Measurements from ENCODE around the gene RBM33.

The RBM33 gene

DNA sequence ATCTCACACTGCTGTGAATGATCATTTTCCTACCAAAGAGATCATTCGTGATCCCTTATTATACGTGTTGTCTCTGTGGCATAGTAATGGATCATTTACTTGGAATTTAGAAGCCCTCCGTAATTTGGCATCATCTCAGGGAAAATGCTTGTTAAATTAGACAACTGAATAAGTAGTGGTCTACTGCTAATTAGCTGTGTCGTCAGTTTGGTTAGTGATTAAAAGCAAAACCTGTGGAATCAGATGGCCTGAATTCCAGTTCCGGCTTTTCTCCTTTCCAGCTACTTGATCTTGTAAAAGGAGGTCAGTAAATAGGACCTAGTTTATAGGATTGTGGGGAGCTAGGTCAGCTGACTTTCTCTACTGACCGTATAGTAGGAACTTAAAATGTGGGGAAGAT is 65.6 kb downstream of the RBM33 start:
- no peak overlapping the region for H2AFZ ChIP-seq (ENCODE audit: low read length)
- peak overlapping the region; percentile 3; the same call in 1 of the 2 replicates for H3K4me2 ChIP-seq (ENCODE audit: low read length)
- no peaks in the 10 kb centered on the region for H3K27me3 ChIP-seq (ENCODE audit: insufficient read depth, low read length)
- no peak for TF ChIP-seq CTCF (IDR thresholded peaks at IDR 0.05; ENCODE audit: low read length)
- no peak for TF ChIP-seq EZH2 (IDR thresholded peaks at IDR 0.05; ENCODE audit: borderline replicate concordance, low read length)
- H3K9me2 ChIP-seq (ENCODE audit: low read depth, low read length): no peaks in the 10 kb centered on the region
- peaks cover 3% of the 10 kb centered on the region; the same call in 1 of the 2 replicates for H3K79me2 ChIP-seq (ENCODE audit: insufficient read depth, low read length)
- no peak overlapping the region for H3K9ac ChIP-seq (ENCODE audit: low read length)
- no peaks in the 10 kb centered on the region for H3F3A ChIP-seq (ENCODE audit: insufficient read depth, low read length)
- H3K9me3 ChIP-seq (ENCODE audit: low read length): no peaks in the 10 kb centered on the region
- H3K36me3 ChIP-seq (ENCODE audit: insufficient read depth, low read length): peaks cover 96% of the 10 kb centered on the region
- H3K27ac ChIP-seq (ENCODE audit: low read depth, low read length, poor library complexity, severe bottlenecking): peak overlapping the region; percentile 62
- no peak overlapping the region for H3K4me3 ChIP-seq (ENCODE audit: low read depth, low read length, poor library complexity, severe bottlenecking)
- no peaks in the 10 kb centered on the region for H4K20me1 ChIP-seq (ENCODE audit: insufficient read depth, low read length)
- peaks cover 45% of the 10 kb centered on the region for H3K4me1 ChIP-seq (ENCODE audit: insufficient read depth, low read length, severe bottlenecking)

DNA sequence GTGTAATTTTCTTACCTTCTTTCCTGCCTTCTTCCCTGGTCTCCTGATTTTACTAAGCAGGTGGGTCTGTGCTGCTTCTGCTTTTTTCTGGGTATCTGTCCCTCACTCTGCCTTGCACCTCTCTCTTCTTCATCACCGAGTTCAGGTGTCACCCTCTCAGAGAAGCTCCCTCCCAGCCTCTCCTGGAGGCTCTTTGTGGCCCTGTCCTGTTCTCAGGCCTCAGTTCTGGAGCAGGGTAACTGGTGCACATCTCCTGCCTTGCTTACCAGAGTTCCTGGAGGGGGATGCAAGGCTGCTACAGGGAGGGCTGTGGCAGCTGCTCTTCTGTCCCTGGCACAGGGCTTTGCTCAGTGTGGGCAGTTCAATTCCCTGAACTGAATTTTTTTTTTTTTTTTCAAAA is 66.1 kb downstream of the RBM33 start:
- TF ChIP-seq EZH2 (IDR thresholded peaks at IDR 0.05; ENCODE audit: borderline replicate concordance, low read length): no peak
- Histone ChIP-seq H3K9me3 (ENCODE audit: low read length) (no peaks in the 10 kb centered on the region), H3F3A (ENCODE audit: insufficient read depth, low read length) (no peaks in the 10 kb centered on the region), H3K9me2 (ENCODE audit: low read depth, low read length) (no peaks in the 10 kb centered on the region), H3K4me3 (ENCODE audit: low read depth, low read length, poor library complexity, severe bottlenecking) (no peak overlapping the region), H3K9ac (ENCODE audit: low read length) (no peak overlapping the region), H4K20me1 (ENCODE audit: insufficient read depth, low read length) (no peaks in the 10 kb centered on the region), H3K4me1 (ENCODE audit: insufficient read depth, low read length, severe bottlenecking) (peaks cover 50% of the 10 kb centered on the region), H3K4me2 (ENCODE audit: low read length) (peak overlapping the region; percentile 3; the same call in 1 of the 2 replicates), H2AFZ (ENCODE audit: low read length) (no peak overlapping the region), H3K27ac (ENCODE audit: low read depth, low read length, poor library complexity, severe bottlenecking) (peak overlapping the region; percentile 62), H3K27me3 (ENCODE audit: insufficient read depth, low read length) (no peaks in the 10 kb centered on the region), H3K36me3 (ENCODE audit: insufficient read depth, low read length) (peaks cover 94% of the 10 kb centered on the region), H3K79me2 (ENCODE audit: insufficient read depth, low read length) (no peaks in the 10 kb centered on the region)

DNA sequence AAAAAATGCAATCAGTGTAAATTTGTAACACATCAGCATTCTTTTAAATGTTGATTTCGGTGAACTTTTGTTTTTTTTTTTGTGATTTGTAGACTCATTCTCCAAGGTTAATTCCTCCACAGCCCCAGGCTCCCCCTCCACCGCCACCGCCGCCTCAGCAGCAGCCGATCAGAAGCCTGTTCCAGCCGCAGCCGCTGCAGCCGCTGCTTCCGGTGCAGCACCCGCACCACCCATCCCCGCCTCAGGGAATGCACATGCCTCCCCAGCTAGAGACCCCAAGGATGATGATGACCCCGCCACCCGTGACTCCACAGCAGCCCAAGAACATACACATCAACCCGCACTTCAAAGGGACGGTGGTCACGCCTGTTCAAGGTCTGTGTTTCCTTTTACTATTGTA is 66.6 kb downstream of the RBM33 start:
- no peak for TF ChIP-seq EZH2 (IDR thresholded peaks at IDR 0.05; ENCODE audit: borderline replicate concordance, low read length)
- TF ChIP-seq CTCF (IDR thresholded peaks at IDR 0.05; ENCODE audit: low read length): no peak
- H3K4me1 ChIP-seq (ENCODE audit: insufficient read depth, low read length, severe bottlenecking): peaks cover 55% of the 10 kb centered on the region
- no peak overlapping the region for H3K4me3 ChIP-seq (ENCODE audit: low read depth, low read length, poor library complexity, severe bottlenecking)
- peaks cover 89% of the 10 kb centered on the region for H3K36me3 ChIP-seq (ENCODE audit: insufficient read depth, low read length)
- no peaks in the 10 kb centered on the region for H3K79me2 ChIP-seq (ENCODE audit: insufficient read depth, low read length)
- H3K4me2 ChIP-seq (ENCODE audit: low read length): no peak overlapping the region
- H3F3A ChIP-seq (ENCODE audit: insufficient read depth, low read length): no peaks in the 10 kb centered on the region
- no peaks in the 10 kb centered on the region for H3K9me3 ChIP-seq (ENCODE audit: low read length)
- no peaks in the 10 kb centered on the region for H3K9me2 ChIP-seq (ENCODE audit: low read depth, low read length)
- peak overlapping the region; percentile 62 for H3K27ac ChIP-seq (ENCODE audit: low read depth, low read length, poor library complexity, severe bottlenecking)
- no peaks in the 10 kb centered on the region for H3K27me3 ChIP-seq (ENCODE audit: insufficient read depth, low read length)
- H3K9ac ChIP-seq (ENCODE audit: low read length): no peak overlapping the region
- H4K20me1 ChIP-seq (ENCODE audit: insufficient read depth, low read length): no peaks in the 10 kb centered on the region
- no peak overlapping the region for H2AFZ ChIP-seq (ENCODE audit: low read length)

DNA sequence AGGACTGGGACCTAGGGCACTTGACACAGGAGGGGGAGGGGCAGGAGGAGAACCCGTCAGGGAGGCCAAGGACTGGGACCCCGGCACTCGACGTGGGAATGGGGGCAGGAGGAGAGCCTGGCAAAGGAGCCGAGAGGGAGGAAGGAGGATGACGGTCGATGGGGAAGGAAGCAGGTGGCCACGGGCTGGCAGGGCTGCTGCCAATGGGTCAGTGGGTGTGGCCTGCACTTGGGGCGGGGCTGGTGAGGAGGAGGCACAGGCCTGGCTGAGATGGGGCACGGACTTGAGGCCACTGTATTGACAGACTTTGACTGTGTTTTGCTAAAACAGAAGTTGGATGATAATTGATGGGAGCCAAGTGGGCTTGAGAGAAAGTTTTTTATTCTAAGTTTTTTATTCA is 68.9 kb downstream of the RBM33 start:
- H3K9me3 ChIP-seq (ENCODE audit: low read length): no peaks in the 10 kb centered on the region
- H2AFZ ChIP-seq (ENCODE audit: low read length): no peak overlapping the region
- H3K9ac ChIP-seq (ENCODE audit: low read length): no peak overlapping the region
- no peak overlapping the region for H3K4me2 ChIP-seq (ENCODE audit: low read length)
- H3K27ac ChIP-seq (ENCODE audit: low read depth, low read length, poor library complexity, severe bottlenecking): peak overlapping the region; percentile 4
- no peak overlapping the region for H3K4me3 ChIP-seq (ENCODE audit: low read depth, low read length, poor library complexity, severe bottlenecking)
- TF ChIP-seq EZH2 (IDR thresholded peaks at IDR 0.05; ENCODE audit: borderline replicate concordance, low read length) (no peak), CTCF (IDR thresholded peaks at IDR 0.05; ENCODE audit: low read length) (no peak)
- peaks cover 86% of the 10 kb centered on the region for H3K36me3 ChIP-seq (ENCODE audit: insufficient read depth, low read length)
- peaks cover 78% of the 10 kb centered on the region for H3K4me1 ChIP-seq (ENCODE audit: insufficient read depth, low read length, severe bottlenecking)
- H3K27me3 ChIP-seq (ENCODE audit: insufficient read depth, low read length): no peaks in the 10 kb centered on the region
- H3K79me2 ChIP-seq (ENCODE audit: insufficient read depth, low read length): peaks cover 6% of the 10 kb centered on the region; the same call in 1 of the 2 replicates
- no peaks in the 10 kb centered on the region for H4K20me1 ChIP-seq (ENCODE audit: insufficient read depth, low read length)
- H3K9me2 ChIP-seq (ENCODE audit: low read depth, low read length): no peaks in the 10 kb centered on the region
- H3F3A ChIP-seq (ENCODE audit: insufficient read depth, low read length): no peaks in the 10 kb centered on the region
